Measurements from ENCODE around the gene SRRD.

DNA sequence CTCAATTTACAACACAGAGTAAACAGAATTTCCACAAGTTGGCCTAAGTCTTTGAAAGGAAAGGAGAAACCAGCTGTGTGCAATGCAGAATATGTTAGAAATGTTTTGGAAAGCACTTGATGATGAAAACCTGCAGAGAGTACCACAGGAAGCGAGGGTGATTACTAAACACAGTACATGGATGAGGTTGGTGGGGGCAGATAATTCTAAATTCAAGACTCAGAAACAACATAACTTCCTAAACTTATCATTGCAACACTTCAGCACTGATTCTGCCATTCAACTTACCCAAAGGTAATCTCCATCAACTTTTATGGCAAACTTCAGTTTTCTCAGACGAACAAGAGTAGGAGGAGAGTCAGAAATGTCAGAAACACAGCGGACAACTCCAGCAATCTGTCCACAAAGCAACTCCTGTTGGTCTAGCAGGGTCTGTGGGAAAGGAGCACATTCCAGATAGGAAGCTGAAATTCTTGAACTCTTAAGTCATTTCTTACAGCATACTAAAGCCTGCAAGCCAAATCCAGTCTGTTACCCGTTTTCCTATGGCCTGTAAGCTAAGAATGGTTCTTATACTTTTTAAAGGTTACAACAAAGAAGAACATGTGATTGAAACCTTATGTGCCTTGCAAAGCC lies 6.9 kb upstream of the SRRD start:
- TF ChIP-seq, protein P1, sequence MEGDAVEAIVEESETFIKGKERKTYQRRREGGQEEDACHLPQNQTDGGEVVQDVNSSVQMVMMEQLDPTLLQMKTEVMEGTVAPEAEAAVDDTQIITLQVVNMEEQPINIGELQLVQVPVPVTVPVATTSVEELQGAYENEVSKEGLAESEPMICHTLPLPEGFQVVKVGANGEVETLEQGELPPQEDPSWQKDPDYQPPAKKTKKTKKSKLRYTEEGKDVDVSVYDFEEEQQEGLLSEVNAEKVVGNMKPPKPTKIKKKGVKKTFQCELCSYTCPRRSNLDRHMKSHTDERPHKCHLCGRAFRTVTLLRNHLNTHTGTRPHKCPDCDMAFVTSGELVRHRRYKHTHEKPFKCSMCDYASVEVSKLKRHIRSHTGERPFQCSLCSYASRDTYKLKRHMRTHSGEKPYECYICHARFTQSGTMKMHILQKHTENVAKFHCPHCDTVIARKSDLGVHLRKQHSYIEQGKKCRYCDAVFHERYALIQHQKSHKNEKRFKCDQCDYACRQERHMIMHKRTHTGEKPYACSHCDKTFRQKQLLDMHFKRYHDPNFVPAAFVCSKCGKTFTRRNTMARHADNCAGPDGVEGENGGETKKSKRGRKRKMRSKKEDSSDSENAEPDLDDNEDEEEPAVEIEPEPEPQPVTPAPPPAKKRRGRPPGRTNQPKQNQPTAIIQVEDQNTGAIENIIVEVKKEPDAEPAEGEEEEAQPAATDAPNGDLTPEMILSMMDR (IDR thresholded peaks at IDR 0.05), result no peak
- TF ChIP-seq POLR2A (IDR thresholded peaks at IDR 0.05), result no peak

Measured in esophagus squamous epithelium (tissue), 4 donors.